ENCODE measurements around the gene RAB25. TPM values are rescaled to one million over a fixed set of nuclear protein-coding genes. Genes with fewer than 3 reads are reported as not detected.

The RAB25 gene
- total and polyA plus RNA-seq, 4 donors, result 0.67 to 2.0 (median 0.92) TPM

- 84% methylated on average over 2 of the region's 2 CpGs for WGBS
- H3K27ac ChIP-seq (ENCODE audit: low read depth in 1 of 2, low read length in 2 of 2), result no peak overlapping the region
- no peaks in the 10 kb centered on the region for H3K36me3 ChIP-seq (ENCODE audit: control insufficient read depth in 4 of 4, insufficient read depth in 3 of 4, low read depth in 1 of 4, low read length in 3 of 4)
- peaks cover 0 to 2% (median 0%) of the 10 kb centered on the region in 4 donors for H3K4me1 ChIP-seq (ENCODE audit: control insufficient read depth in 4 of 4, insufficient read depth in 4 of 4, low read length in 3 of 4)
- no peak overlapping the region for H3K4me3 ChIP-seq (ENCODE audit: low read depth in 1 of 3, low read length in 3 of 3)
- H3K9ac ChIP-seq (ENCODE audit: low read depth in 1 of 2, low read length in 2 of 2), result no peak overlapping the region
- DNase-seq (ENCODE audit: low spot score), result no peak
- H3K27me3 ChIP-seq (ENCODE audit: control insufficient read depth in 4 of 4, insufficient read depth in 4 of 4, low read length in 3 of 4), result no peaks in the 10 kb centered on the region
- TF ChIP-seq MAX (IDR thresholded peaks at IDR 0.05) (no peak), ATF3 (IDR thresholded peaks at IDR 0.05) (no peak), SP1 (IDR thresholded peaks at IDR 0.05) (no peak), RAD21 (IDR thresholded peaks at IDR 0.05) (no peak), HNF4A (conservative IDR thresholded peaks at IDR 0.05) (no peak), FOXA2 (IDR thresholded peaks at IDR 0.05) (no peak), RXRA (IDR thresholded peaks at IDR 0.05) (no peak), EGR1 (IDR thresholded peaks at IDR 0.05; ENCODE audit: low read depth in 2 of 2) (no peak), ZBTB33 (IDR thresholded peaks at IDR 0.05) (no peak), CTCF (IDR thresholded peaks at IDR 0.05; ENCODE audit: low read depth, low read length, missing input control) (no peak), YY1 (IDR thresholded peaks at IDR 0.05) (no peak), REST (IDR thresholded peaks at IDR 0.05) (no peak)
- no peaks in the 10 kb centered on the region for H3K9me3 ChIP-seq (ENCODE audit: control insufficient read depth in 4 of 4, low read length in 3 of 4)
Observed at GRCh38 chr1:156063997-156064285, 3.0 kb downstream of the RAB25 start.

- no peak for TF ChIP-seq SP1 (IDR thresholded peaks at IDR 0.05)
Observed at GRCh38 chr1:156064615-156065014, 3.7 kb downstream of the RAB25 start.

More at GRCh38 chr1:156064615-156065014, 3.7 kb downstream of the RAB25 start:
- Histone ChIP-seq H3K4me3 (ENCODE audit: low read depth in 1 of 3, low read length in 3 of 3) (no peak overlapping the region), H3K27me3 (ENCODE audit: control insufficient read depth in 4 of 4, insufficient read depth in 4 of 4, low read length in 3 of 4) (no peaks in the 10 kb centered on the region), H3K4me1 (ENCODE audit: control insufficient read depth in 4 of 4, insufficient read depth in 4 of 4, low read length in 3 of 4) (peaks cover under 1 to 4% (median 3%) of the 10 kb centered on the region in 4 donors), H3K9me3 (ENCODE audit: control insufficient read depth in 4 of 4, low read length in 3 of 4) (no peaks in the 10 kb centered on the region), H3K27ac (ENCODE audit: low read depth in 1 of 2, low read length in 2 of 2) (no peak overlapping the region), H3K9ac (ENCODE audit: low read depth in 1 of 2, low read length in 2 of 2) (no peak overlapping the region), H3K36me3 (ENCODE audit: control insufficient read depth in 4 of 4, insufficient read depth in 3 of 4, low read depth in 1 of 4, low read length in 3 of 4) (no peaks in the 10 kb centered on the region)
- no peak for DNase-seq (ENCODE audit: low spot score)
- 93% methylated on average over 2 of the region's 2 CpGs for WGBS
